WTC11 (cell line): ENCODE data around the gene IL12RB1. TPM values are rescaled to one million over a fixed set of nuclear protein-coding genes. Genes with fewer than 3 reads are reported as not detected.

Experiments
- ATAC-seq: fragments of 200-7000 bp; cut with Tn5 transposase; 2 replicates; pipeline ENCODE4 v1.10.0; 2021; ENCODE audit warnings: mild to moderate bottlenecking, moderate library complexity
- CTCF ChIA-PET: fragments of 300-600 bp; sonication (Branson Sonifier 250); formaldehyde crosslinking; loops from one replicate; lab custom pipeline; 2021; ENCODE audit warnings: antibody characterized with exemption; lab: Charles Lee
- POLR2A ChIA-PET: fragments of 350-600 bp; sonication (Branson Sonifier 250); formaldehyde crosslinking; loops from one replicate; lab custom pipeline; 2021; ENCODE audit warnings: antibody characterized with exemption; lab: Charles Lee
- DNase-seq: peaks from one replicate; pipeline ENCODE4 v3.0.0; 2021; ENCODE audit warnings: low spot score
- H3K27ac Mint-ChIP-seq: 2 replicates; pipeline ENCODE4 v1.8.0; 2021; ENCODE audit warnings: mixed read lengths
- H3K27me3 Mint-ChIP-seq: 2 replicates; pipeline ENCODE4 v1.8.0; 2021; ENCODE audit warnings: low read depth, mild to moderate bottlenecking, moderate library complexity, mixed read lengths
- H3K36me3 Mint-ChIP-seq: 2 replicates; pipeline ENCODE4 v1.8.0; 2021; ENCODE audit warnings: mixed read lengths
- H3K4me1 Mint-ChIP-seq: 2 replicates; pipeline ENCODE4 v1.8.0; 2022; ENCODE audit warnings: mixed read lengths
- H3K4me3 Mint-ChIP-seq: 2 replicates; pipeline ENCODE4 v1.8.0; 2021; ENCODE audit warnings: mild to moderate bottlenecking, moderate library complexity, mixed read lengths
- H3K9me3 Mint-ChIP-seq: 2 replicates; pipeline ENCODE4 v1.8.0; 2021; ENCODE audit warnings: mixed read lengths
- EMX1 ChIP-seq: fragments of 250-450 bp; sonication (Bioruptor Pico); IDR thresholded peaks from 2 replicates; pipeline ENCODE4 v1.8.0; 2021; ENCODE audit warnings: mild to moderate bottlenecking
- FOXP4 ChIP-seq: sonication (generic); formaldehyde crosslinking; IDR thresholded peaks from 2 replicates; pipeline ENCODE4 v1.8.0; 2022; ENCODE audit warnings: mild to moderate bottlenecking, missing genetic modification reagents
- GTF2I ChIP-seq: fragments of 250-450 bp; sonication (Bioruptor Pico); conservative IDR thresholded peaks from 2 replicates; pipeline ENCODE4 v1.4.0; 2021; ENCODE audit warnings: mild to moderate bottlenecking
- HMGXB4 ChIP-seq: sonication (generic); formaldehyde crosslinking; IDR thresholded peaks from 2 replicates; pipeline ENCODE4 v1.8.1; 2023; ENCODE audit warnings: mild to moderate bottlenecking, moderate library complexity, missing genetic modification reagents
- JAZF1 ChIP-seq: fragments of 250-450 bp; sonication (Bioruptor Pico); IDR thresholded peaks from 2 replicates; pipeline ENCODE4 v1.9.0; 2021; ENCODE audit warnings: moderate library complexity, mild to moderate bottlenecking, inconsistent platforms
- MAX ChIP-seq: sonication (generic); formaldehyde crosslinking; IDR thresholded peaks from 2 replicates; pipeline ENCODE4 v1.8.0; 2022; ENCODE audit warnings: mild to moderate bottlenecking, missing genetic modification reagents
- NR3C1 ChIP-seq: sonication (generic); formaldehyde crosslinking; conservative IDR thresholded peaks from 2 replicates; pipeline ENCODE4 v1.8.1; 2023; ENCODE audit warnings: low read depth, mild to moderate bottlenecking, missing genetic modification reagents
- SMAD3 ChIP-seq: sonication (generic); formaldehyde crosslinking; IDR thresholded peaks from 2 replicates; pipeline ENCODE4 v1.8.0; 2022; ENCODE audit warnings: missing genetic modification reagents, mild to moderate bottlenecking, borderline replicate concordance
- total RNA-seq: library from RNA; stranded (reverse); gene quantifications from 3 replicates; pipeline ENCODE4 v1.2.3, GENCODE V29; 2021
- TF ChIP-seq, protein P1 (sequence below): sonication (generic); formaldehyde crosslinking; IDR thresholded peaks from 2 replicates; pipeline ENCODE4 v1.8.1; 2023; ENCODE audit warnings: mild to moderate bottlenecking, missing genetic modification reagents, moderate library complexity
- TF ChIP-seq, protein P2 (sequence below): fragments of 250-450 bp; sonication (Bioruptor Pico); IDR thresholded peaks from 2 replicates; pipeline ENCODE4 v1.9.0; 2021; ENCODE audit warnings: mild to moderate bottlenecking
- TF ChIP-seq, protein P3 (sequence below): sonication (generic); formaldehyde crosslinking; IDR thresholded peaks from 2 replicates; pipeline ENCODE4 v1.8.0; 2022; ENCODE audit warnings: missing genetic modification reagents

IL12RB1 gene
- total RNA-seq, 1 experiment from 2014 or later, result not detected

GRCh38 chr19:18070181-18070580 is 16.6 kb downstream of the IL12RB1 start (continued):
- TF ChIP-seq, protein P1, sequence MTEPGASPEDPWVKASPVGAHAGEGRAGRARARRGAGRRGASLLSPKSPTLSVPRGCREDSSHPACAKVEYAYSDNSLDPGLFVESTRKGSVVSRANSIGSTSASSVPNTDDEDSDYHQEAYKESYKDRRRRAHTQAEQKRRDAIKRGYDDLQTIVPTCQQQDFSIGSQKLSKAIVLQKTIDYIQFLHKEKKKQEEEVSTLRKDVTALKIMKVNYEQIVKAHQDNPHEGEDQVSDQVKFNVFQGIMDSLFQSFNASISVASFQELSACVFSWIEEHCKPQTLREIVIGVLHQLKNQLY (CRISPR knock-in tag), result no peak
- no peak for TF ChIP-seq SMAD3 (CRISPR knock-in tag)
- TF ChIP-seq MAX (CRISPR knock-in tag), result no peak
- no peak for TF ChIP-seq FOXP4 (CRISPR knock-in tag)
- TF ChIP-seq NR3C1 (CRISPR knock-in tag), result no peak
- no peak for TF ChIP-seq JAZF1
- TF ChIP-seq, all 79 proteins: peak for 0

DNA sequence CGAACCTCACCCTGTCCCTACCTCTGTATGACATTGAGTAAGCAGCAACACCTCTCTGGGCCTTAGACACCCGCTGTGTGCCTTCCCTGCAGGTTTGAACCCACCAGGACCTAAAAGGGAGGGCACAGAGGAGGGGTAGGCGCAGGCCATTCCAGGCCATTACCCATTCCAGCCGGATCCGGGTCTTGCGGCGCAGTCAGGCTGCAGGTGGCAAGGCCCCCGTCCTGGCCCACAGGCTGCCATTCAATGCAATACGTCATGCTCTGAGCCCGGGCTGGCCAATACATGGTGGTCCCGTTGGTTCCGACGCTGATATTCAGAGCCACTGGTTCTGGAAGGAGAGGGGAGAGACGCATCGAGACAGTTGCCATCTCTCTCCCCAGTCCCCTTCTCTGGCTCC is 17.4 kb downstream of the IL12RB1 start:
- H3K27ac Mint-ChIP-seq, result no peak overlapping the region
- DNase-seq (no peak), ATAC-seq (no peak)
- TF ChIP-seq, protein P2, sequence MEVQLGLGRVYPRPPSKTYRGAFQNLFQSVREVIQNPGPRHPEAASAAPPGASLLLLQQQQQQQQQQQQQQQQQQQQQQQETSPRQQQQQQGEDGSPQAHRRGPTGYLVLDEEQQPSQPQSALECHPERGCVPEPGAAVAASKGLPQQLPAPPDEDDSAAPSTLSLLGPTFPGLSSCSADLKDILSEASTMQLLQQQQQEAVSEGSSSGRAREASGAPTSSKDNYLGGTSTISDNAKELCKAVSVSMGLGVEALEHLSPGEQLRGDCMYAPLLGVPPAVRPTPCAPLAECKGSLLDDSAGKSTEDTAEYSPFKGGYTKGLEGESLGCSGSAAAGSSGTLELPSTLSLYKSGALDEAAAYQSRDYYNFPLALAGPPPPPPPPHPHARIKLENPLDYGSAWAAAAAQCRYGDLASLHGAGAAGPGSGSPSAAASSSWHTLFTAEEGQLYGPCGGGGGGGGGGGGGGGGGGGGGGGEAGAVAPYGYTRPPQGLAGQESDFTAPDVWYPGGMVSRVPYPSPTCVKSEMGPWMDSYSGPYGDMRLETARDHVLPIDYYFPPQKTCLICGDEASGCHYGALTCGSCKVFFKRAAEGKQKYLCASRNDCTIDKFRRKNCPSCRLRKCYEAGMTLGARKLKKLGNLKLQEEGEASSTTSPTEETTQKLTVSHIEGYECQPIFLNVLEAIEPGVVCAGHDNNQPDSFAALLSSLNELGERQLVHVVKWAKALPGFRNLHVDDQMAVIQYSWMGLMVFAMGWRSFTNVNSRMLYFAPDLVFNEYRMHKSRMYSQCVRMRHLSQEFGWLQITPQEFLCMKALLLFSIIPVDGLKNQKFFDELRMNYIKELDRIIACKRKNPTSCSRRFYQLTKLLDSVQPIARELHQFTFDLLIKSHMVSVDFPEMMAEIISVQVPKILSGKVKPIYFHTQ (CRISPR knock-in tag), result no peak
- TF ChIP-seq HMGXB4 (no peak), EMX1 (CRISPR knock-in tag) (no peak), FOXP4 (CRISPR knock-in tag) (no peak), GTF2I (no peak), SMAD3 (CRISPR knock-in tag) (no peak)
- TF ChIP-seq, protein P3, sequence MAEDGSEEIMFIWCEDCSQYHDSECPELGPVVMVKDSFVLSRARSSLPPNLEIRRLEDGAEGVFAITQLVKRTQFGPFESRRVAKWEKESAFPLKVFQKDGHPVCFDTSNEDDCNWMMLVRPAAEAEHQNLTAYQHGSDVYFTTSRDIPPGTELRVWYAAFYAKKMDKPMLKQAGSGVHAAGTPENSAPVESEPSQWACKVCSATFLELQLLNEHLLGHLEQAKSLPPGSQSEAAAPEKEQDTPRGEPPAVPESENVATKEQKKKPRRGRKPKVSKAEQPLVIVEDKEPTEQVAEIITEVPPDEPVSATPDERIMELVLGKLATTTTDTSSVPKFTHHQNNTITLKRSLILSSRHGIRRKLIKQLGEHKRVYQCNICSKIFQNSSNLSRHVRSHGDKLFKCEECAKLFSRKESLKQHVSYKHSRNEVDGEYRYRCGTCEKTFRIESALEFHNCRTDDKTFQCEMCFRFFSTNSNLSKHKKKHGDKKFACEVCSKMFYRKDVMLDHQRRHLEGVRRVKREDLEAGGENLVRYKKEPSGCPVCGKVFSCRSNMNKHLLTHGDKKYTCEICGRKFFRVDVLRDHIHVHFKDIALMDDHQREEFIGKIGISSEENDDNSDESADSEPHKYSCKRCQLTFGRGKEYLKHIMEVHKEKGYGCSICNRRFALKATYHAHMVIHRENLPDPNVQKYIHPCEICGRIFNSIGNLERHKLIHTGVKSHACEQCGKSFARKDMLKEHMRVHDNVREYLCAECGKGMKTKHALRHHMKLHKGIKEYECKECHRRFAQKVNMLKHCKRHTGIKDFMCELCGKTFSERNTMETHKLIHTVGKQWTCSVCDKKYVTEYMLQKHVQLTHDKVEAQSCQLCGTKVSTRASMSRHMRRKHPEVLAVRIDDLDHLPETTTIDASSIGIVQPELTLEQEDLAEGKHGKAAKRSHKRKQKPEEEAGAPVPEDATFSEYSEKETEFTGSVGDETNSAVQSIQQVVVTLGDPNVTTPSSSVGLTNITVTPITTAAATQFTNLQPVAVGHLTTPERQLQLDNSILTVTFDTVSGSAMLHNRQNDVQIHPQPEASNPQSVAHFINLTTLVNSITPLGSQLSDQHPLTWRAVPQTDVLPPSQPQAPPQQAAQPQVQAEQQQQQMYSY (CRISPR knock-in tag), result peak; percentile 82
- H3K27me3 Mint-ChIP-seq, result no peaks in the 10 kb centered on the region
- H3K9me3 Mint-ChIP-seq, result no peaks in the 10 kb centered on the region
- POLR2A ChIA-PET, result no interaction called here
- H3K36me3 Mint-ChIP-seq, result no peaks in the 10 kb centered on the region
- H3K4me1 Mint-ChIP-seq, result no peaks in the 10 kb centered on the region
- no peak overlapping the region for H3K4me3 Mint-ChIP-seq
- CTCF ChIA-PET, result interaction anchor here (1.2 kb wide), 1 partner anchor 99 kb away, joined by 3 read pairs; no protein-coding TSS in a partner anchor
